GM18951 (cell line): ENCODE results near the gene CPEB4.

Experiments used
- POLR2A ChIP-seq: IDR thresholded peaks from 4 replicates; pipeline ENCODE4 v1.6.1; 2011; ENCODE audit warnings: mild to moderate bottlenecking; ENCODE audit not compliant: insufficient read length, insufficient read depth; ENCODE audit errors: extremely low read depth
- in situ Hi-C: fragments of 300-500 bp; cut with MboI; formaldehyde crosslinking; loops from one replicate; pipeline ENCODE4 v1.12.0; 2022; ENCODE audit warnings: low sequenced_read_pairs, mixed read lengths, inconsistent platforms; ENCODE audit not compliant: unreplicated experiment

Gene CPEB4

DNA sequence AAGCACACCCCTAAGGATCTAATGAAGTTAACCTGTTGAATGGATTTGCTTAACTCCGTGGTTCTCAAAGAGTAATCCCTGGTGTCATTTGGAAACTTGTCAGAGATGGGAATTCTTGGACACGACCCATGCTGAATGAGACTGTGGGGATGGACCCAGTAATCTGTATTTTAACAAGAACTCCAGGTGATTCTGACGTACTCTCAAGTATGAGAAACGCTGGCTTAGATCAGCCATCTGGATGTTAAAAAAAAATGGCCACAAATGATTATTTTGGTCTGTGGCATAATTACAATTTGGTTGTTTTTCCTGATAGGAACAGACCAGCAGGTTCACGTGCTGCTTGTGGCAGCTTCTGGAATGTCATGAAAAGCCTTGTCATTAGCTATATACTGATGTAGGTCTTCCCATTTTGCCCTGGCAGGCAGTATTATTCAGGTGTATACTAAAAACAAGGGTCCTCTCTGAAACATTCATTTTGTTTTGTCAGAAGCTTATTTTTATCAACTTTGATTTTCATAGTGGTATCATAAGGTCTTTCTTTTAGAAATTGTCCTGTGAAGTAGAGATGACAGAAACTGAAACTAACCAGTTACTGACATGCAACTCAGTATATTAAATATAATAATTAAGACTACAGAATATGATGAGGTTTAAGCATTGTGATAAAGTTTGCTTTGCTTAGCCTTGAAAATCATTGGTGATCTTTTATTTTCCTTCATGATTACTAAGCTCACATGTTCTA lies 15.4 kb downstream of the CPEB4 start:
- in situ Hi-C loops: no loop called here
- no peak for TF ChIP-seq POLR2A

DNA sequence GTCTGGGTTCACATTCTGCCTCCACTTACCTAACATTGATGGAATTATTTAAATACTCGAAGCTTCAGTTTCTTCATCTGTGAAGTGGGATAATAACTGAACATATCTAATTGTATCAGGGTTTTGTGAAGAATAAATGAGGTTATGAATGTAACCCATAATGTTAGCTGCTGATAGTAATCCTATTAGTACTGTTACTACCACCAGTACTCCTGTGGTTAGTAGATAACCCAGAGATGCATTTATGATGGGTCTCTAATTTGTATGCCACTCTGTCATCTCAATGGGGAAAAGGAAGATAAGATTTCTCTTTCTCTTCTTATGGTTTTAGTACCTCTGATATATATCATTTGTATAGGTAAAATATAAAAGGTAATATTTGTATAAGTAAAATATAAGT lies 16.0 kb downstream of the CPEB4 start:
- in situ Hi-C loops: no loop called here
- TF ChIP-seq POLR2A: no peak

DNA sequence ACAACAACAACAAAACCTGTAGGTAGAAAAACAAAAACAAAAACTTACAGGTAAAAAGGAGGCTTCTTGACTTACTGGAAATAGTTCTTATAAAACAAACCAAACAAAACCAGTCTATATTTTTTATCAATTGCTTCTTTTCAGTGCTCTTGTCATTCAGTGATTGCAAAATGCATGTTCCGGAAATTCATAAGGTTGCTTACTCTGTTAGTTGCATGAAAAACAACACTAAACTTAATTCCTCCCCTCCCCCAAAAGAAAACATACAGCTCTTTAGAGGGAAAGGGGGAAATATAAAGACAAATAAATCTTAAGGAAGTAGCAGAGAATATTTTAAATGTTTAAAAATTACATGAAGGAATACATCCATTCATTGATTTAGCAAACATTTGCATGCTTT lies 19.1 kb downstream of the CPEB4 start:
- in situ Hi-C loops: no loop called here

DNA sequence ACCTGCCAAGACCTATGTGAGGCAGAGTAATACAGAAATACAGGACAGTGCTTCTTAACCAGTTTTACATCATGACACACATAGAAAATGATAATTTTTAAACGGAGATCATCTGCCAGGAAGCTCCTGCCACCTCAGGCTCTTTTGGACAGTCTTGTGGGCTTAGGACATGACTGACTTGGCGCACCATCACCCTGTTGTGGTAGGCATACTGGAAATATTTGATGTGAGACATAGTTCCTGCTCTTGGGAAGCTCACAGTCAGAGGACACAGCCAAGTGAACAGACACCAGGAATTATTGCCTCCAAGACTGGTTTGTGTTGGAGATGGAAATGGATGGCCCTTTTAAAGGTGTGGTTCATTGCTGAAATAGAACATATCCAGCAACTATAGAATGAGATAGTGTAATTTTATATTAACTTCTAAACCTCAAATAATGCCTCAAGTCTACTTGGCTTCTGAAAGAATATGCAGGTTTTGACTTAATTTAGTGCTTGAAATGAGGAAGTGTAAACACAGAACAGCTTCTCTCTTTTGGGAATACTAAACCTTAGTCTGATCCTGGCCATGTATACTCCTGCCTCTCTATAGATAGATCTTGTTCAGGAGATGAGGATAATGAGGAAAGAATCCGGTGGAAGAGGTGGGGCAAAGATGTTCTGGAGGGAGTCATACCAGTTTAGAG lies 19.7 kb downstream of the CPEB4 start:
- no peak for TF ChIP-seq POLR2A
- in situ Hi-C loops: no loop called here

More for the DNA sequence above, 19.1 kb downstream of the CPEB4 start:
- TF ChIP-seq POLR2A: no peak

DNA sequence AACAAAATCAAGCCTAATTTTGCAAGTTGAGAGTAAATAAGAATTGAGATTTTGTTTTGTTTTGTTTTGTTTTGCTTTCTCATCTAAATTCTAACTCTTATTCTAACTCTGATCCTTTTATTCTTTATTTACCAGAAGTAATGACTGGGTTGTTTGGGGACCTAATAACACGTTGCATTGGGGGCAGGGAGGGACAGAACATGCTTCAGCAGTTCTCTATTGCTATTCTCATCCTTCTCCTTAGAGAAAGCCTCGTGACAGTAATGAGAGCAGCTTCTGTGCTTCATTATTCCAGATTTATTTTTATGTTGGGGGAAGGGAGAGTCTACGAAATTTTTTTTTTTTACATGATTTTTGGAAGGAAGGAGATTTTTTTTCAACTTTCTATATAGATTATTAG lies 21.1 kb downstream of the CPEB4 start:
- in situ Hi-C loops: no loop called here

DNA sequence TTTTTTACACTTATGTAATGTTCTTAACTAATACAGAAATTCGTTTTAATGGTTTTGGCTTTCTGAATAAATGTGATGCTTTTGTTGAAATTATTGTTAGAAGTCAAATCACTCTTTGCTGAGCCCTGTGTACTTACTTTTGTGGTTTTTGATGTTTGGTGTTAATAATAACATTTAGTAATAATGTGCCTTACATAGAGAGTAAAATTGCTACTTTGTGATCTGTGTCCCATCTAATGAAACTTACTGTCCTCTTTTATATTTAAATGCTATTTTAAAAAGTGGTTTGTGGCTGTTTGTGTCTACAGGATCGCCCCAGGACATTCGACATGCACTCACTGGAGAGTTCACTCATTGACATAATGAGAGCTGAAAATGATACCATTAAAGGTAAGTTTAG lies 22.1 kb downstream of the CPEB4 start:
- in situ Hi-C loops: no loop called here
- no peak for TF ChIP-seq POLR2A

More for the DNA sequence above, 21.1 kb downstream of the CPEB4 start:
- TF ChIP-seq POLR2A: no peak

DNA sequence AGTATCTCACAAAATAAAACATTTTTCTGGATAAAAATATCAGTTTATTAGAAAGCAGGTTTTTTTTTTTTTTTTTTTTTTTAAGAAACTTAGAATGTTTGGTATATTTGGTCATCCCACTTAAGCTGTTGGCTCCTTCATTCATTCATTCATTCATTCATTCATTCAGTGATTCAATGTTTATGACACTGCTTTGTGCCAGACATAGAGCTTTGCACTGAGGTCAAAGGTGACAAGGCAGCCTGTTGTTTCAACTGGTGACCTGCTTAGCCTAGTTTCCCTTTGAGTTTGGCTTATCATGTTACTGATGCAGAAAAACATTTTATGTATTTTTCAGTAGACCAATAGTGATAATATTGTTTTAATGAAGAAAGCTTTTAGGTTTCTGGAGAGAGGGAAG lies 23.5 kb downstream of the CPEB4 start:
- in situ Hi-C loops: no loop called here

DNA sequence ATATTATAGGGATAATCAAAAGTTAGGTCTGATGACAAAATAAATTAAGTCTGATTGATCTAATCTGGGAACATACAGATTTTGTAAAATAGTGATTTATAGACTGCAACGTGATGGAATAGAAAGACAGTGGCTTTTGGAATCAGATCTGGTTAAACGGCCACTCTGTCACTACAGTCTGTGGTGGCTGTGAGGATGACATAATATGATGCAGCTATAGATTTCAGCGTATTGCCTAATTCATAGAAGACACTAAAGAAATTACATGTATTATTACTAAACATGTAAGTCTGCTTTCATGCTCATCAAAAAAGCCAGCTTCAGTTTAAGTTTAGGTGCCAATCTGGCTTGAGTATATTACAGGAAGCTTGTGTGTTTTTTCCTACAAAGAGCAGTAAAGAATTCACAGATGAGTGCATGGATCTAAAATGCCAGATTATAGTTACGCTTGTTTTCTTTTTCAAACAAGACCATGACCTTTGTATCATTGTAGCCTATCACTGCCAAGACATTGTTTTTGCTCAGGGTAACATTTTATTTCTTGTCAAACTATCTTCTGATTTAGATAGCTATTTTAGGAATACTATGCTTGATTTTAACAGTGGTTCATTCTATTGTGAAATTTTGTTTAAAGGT lies 25.7 kb downstream of the CPEB4 start:
- in situ Hi-C loops: no loop called here
- TF ChIP-seq POLR2A: no peak

More for the DNA sequence above, 23.5 kb downstream of the CPEB4 start:
- no peak for TF ChIP-seq POLR2A

DNA sequence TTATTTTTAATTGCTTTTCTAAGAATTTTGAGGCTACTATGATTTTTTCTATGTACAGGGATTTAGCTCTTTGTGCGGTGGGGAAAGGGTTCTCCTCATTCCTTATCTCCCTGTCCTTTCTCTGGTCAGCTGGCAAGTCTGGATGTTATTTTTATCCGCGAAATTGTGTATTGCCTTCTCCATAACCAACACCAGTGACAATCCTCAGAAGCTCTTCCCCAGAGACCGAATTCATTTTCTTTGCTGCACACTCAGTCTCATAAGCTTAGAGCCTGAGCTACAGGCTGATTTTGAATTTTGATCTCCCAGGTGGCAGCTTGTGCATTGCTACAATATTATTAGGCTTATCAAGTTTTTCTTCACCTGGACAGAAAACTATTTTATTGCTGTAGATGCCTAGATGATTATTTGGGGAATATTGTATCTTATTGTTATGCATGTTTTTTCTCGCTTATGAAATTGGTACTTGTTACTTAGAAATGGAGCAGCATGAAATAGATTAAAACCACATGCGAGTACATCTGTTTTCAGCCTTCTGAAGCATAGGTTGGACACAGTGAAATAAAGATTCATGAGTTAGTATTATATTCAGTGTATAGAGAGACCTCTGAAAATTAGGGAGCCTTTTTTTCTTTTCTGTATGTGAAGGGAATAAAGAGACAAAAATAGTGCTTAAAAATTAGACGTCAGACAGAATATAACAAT lies 27.3 kb downstream of the CPEB4 start:
- no peak for TF ChIP-seq POLR2A
- in situ Hi-C loops: no loop called here

DNA sequence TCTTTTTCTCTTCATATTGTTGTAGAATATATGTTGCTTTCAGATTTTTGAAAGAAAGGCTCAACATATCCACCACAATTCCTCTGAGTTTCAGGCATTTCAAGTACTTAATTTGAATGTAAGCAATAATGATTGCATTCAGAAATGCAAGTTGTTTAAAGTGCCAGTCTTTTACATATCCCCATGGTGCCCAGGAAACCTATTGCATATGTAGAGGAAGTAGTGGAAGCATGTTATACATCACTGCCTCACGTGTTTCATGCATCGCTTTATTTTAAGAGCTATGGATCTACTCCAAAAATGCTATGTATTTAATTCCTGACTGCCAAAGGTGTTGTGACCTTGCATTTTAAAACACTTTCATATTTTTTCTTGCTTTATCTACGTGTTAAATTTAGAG lies 28.1 kb downstream of the CPEB4 start:
- in situ Hi-C loops: no loop called here
- TF ChIP-seq POLR2A: no peak

DNA sequence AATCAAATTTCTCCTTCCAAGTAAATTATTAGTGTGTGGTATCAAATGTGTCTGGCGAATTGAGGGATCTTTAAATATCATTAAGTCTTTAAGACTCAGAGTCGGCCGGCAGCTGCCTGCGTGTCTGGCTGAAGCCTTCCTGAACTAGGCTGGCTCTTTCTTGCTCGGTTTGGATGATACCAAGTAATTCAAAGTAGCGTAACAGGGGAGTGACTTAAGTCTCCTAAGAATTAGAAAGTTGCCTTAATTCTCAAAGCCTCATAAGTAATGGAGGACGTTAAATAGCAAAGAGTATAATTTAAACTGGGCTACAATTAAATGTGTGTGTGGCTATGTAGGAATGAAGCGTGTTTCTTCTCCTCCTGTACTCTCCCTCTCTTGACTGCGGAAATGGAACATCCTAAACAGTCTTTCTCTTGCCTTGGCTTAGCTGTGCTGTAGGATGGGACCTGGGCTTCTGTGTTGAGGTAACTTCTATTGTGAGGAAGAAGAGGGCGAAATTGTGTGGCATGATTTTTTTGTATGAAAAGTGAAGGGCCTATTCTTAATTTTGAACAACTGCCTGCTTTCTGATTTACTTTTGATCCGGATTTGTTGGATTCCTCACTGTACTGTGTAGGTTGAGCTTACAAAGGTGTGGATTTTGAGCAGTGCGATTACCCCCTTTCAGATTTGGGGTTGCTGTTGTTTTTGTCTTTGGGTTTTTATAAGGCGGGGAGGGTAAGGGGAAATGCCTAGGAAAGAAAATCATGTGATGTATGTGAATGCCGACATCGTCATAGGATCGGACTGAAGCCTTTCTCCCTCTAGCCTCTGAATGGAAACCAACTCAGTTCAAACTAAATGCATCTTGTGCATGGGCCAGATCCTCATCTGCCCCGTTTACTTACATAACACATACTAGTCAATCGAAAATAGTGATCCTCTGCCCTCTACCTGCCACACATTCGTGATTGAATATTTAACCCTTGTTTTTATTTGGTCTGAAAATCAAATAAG lies 29.9 kb downstream of the CPEB4 start:
- in situ Hi-C loops: no loop called here
- TF ChIP-seq POLR2A: peak; percentile 78

DNA sequence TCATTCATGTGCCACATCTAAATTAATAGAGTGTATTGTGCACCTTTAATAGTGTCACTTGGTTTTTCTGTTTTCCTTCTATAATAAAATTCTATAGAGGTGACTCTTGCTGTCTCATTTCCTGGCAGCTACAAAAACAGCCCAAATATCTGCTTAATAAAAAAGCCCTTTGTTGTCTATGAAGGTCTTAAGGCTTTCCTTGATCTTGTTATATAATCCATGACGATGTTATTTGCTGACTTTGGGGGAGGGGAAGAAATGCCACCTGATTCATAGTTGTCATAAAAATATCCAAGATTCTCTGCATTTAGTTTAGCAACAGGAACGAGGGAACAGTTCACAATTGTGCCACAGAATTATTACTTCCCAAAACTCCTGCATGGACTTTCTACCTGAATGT lies 31.3 kb downstream of the CPEB4 start:
- in situ Hi-C loops: no loop called here
- no peak for TF ChIP-seq POLR2A
